ENCODE results near the gene TMEM132A. TPM values are rescaled to one million over a fixed set of nuclear protein-coding genes. Genes with fewer than 3 reads are reported as not detected.

Gene TMEM132A
- total RNA-seq, 1 donor from 2014 or later: 597 TPM

- Histone ChIP-seq H3K36me3 (ENCODE audit: control insufficient read depth, insufficient read depth, low read length) (no peaks in the 10 kb centered on the region), H3K4me3 (ENCODE audit: low read depth, low read length) (no peak overlapping the region), H3K27me3 (ENCODE audit: control insufficient read depth, insufficient read depth, low read length) (peaks cover 24% of the 10 kb centered on the region)
- TF ChIP-seq, protein P1, sequence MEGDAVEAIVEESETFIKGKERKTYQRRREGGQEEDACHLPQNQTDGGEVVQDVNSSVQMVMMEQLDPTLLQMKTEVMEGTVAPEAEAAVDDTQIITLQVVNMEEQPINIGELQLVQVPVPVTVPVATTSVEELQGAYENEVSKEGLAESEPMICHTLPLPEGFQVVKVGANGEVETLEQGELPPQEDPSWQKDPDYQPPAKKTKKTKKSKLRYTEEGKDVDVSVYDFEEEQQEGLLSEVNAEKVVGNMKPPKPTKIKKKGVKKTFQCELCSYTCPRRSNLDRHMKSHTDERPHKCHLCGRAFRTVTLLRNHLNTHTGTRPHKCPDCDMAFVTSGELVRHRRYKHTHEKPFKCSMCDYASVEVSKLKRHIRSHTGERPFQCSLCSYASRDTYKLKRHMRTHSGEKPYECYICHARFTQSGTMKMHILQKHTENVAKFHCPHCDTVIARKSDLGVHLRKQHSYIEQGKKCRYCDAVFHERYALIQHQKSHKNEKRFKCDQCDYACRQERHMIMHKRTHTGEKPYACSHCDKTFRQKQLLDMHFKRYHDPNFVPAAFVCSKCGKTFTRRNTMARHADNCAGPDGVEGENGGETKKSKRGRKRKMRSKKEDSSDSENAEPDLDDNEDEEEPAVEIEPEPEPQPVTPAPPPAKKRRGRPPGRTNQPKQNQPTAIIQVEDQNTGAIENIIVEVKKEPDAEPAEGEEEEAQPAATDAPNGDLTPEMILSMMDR (IDR thresholded peaks at IDR 0.05; ENCODE audit: insufficient read depth, low read length, poor library complexity, severe bottlenecking): no peak
- no peak for DNase-seq (ENCODE audit: low read depth)
Observed at GRCh38 chr11:60953781-60954180, 29.5 kb downstream of the TMEM132A start.

DNA sequence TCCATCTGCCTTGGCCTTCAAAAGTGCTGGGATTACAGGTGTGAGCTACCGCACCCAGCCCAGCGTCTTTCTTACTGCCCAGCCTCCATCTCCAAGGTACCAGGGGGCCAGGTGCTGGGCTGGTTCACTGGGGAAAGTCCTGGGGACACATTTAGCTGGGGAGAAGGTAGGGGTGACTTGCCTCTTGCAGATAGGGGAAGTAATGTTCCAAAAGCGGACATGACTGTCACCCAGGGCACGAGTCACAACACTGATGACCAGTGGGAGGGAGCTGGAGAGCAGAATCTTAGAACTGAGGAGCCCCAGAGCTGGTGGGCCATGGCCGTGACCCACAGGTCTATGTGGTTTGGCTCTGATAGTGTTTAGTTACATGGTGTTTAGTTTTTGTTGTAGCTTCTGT is 30.2 kb downstream of the TMEM132A start:
- Histone ChIP-seq H3K27me3 (ENCODE audit: control insufficient read depth, insufficient read depth, low read length) (peaks cover 24% of the 10 kb centered on the region), H3K36me3 (ENCODE audit: control insufficient read depth, insufficient read depth, low read length) (no peaks in the 10 kb centered on the region), H3K4me3 (ENCODE audit: low read depth, low read length) (no peak overlapping the region)
- TF ChIP-seq, protein P1 (IDR thresholded peaks at IDR 0.05; ENCODE audit: insufficient read depth, low read length, poor library complexity, severe bottlenecking): no peak
- no peak for DNase-seq (ENCODE audit: low read depth)

- H3K27me3 ChIP-seq (ENCODE audit: control insufficient read depth, insufficient read depth, low read length): peaks cover 19% of the 10 kb centered on the region
- no peaks in the 10 kb centered on the region for H3K36me3 ChIP-seq (ENCODE audit: control insufficient read depth, insufficient read depth, low read length)
- no peak for DNase-seq (ENCODE audit: low read depth)
- TF ChIP-seq, protein P1 (IDR thresholded peaks at IDR 0.05; ENCODE audit: insufficient read depth, low read length, poor library complexity, severe bottlenecking): no peak
- H3K4me3 ChIP-seq (ENCODE audit: low read depth, low read length): no peak overlapping the region
Observed at GRCh38 chr11:60955571-60955970, 31.3 kb downstream of the TMEM132A start.

DNA sequence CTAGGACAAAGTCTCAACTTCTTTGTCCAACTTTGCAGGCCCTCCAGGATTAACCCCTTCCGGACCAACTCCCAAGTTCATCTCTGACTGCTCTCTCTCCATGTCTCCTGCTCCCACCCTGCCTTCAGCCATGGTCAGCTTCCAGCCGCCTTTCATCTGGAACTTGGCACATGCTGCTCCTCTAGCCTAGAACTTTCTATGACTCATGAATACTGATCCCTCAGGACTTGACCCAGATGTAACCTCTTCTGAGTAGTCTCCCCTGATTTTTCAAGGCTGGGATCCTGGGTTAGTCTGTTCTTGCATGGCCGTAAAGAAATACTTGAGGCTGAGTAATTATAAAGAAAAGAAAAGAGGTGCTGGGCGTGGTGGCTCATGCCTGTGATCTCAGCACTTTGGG is 32.9 kb downstream of the TMEM132A start:
- Histone ChIP-seq H3K36me3 (ENCODE audit: control insufficient read depth, insufficient read depth, low read length) (no peaks in the 10 kb centered on the region), H3K4me3 (ENCODE audit: low read depth, low read length) (no peak overlapping the region), H3K27me3 (ENCODE audit: control insufficient read depth, insufficient read depth, low read length) (peaks cover 3% of the 10 kb centered on the region)
- DNase-seq (ENCODE audit: low read depth): no peak
- TF ChIP-seq, protein P1 (IDR thresholded peaks at IDR 0.05; ENCODE audit: insufficient read depth, low read length, poor library complexity, severe bottlenecking): no peak

DNA sequence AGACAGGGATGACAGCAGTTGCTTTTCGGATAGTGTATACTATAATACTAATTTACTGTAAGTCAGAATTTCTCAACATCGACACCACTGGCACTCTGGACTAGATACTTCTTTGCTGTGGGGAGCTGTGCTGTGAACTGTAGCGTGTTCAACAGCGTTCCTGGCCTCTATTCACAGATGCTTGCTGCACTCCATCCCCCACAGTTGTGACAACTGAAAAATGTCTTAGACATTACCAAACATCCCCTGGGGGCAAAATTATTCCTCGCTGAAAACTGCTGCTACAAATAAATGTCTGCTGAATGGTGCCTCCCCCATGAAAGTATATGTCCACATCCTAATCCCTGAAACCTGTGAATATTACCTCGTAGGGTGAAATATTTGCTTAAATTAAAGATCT is 35.2 kb downstream of the TMEM132A start:
- no peaks in the 10 kb centered on the region for H3K27me3 ChIP-seq (ENCODE audit: control insufficient read depth, insufficient read depth, low read length)
- no peak for DNase-seq (ENCODE audit: low read depth)
- H3K36me3 ChIP-seq (ENCODE audit: control insufficient read depth, insufficient read depth, low read length): no peaks in the 10 kb centered on the region
- no peak overlapping the region for H3K4me3 ChIP-seq (ENCODE audit: low read depth, low read length)
- TF ChIP-seq, protein P1 (IDR thresholded peaks at IDR 0.05; ENCODE audit: insufficient read depth, low read length, poor library complexity, severe bottlenecking): no peak

- H3K27me3 ChIP-seq (ENCODE audit: control insufficient read depth, insufficient read depth, low read length): no peaks in the 10 kb centered on the region
- TF ChIP-seq, protein P1 (IDR thresholded peaks at IDR 0.05; ENCODE audit: insufficient read depth, low read length, poor library complexity, severe bottlenecking): no peak
- no peak overlapping the region for H3K4me3 ChIP-seq (ENCODE audit: low read depth, low read length)
- no peaks in the 10 kb centered on the region for H3K36me3 ChIP-seq (ENCODE audit: control insufficient read depth, insufficient read depth, low read length)
- DNase-seq (ENCODE audit: low read depth): no peak
Observed at GRCh38 chr11:60960405-60960804, 36.1 kb downstream of the TMEM132A start.

All from kidney epithelial cell (primary cell).